SK-N-MC (cell line): ENCODE results near the gene SNRK.

ENCODE experiments used
- EZH2 ChIP-seq: fragments of 200-600 bp; sonication (generic); IDR thresholded peaks from one replicate; pipeline ENCODE4 v1.6.1; 2017; ENCODE audit warnings: antibody characterized with exemption
- FOXP2 ChIP-seq: optimal IDR thresholded peaks from 2 replicates; pipeline ENCODE3; 2011; ENCODE audit warnings: mild to moderate bottlenecking, moderate library complexity; ENCODE audit not compliant: insufficient read depth; ENCODE audit errors: extremely low read length, control extremely low read depth
- POLR2AphosphoS5 ChIP-seq: IDR thresholded peaks from 2 replicates; pipeline ENCODE4 v1.6.1; 2012; ENCODE audit warnings: mild to moderate bottlenecking, low read depth, low read length, borderline replicate concordance

GRCh38 chr3:43361077-43361476 is 74.7 kb downstream of the SNRK start:
- no peak for TF ChIP-seq EZH2
- no peak for TF ChIP-seq FOXP2
- no peak for TF ChIP-seq POLR2AphosphoS5
